HG03097 (cell line): ENCODE measurements around the gene PITRM1.

ENCODE experiments used
- ATAC-seq: cut with Tn5 transposase; IDR thresholded peaks from one replicate; pipeline ENCODE4 v1.9.1; 2021; ENCODE audit not compliant: unreplicated experiment, low FRiP score

Gene PITRM1

GRCh38 chr10:3169673-3170072 is 2.9 kb downstream of the PITRM1 start:
- ATAC-seq = no peak

DNA sequence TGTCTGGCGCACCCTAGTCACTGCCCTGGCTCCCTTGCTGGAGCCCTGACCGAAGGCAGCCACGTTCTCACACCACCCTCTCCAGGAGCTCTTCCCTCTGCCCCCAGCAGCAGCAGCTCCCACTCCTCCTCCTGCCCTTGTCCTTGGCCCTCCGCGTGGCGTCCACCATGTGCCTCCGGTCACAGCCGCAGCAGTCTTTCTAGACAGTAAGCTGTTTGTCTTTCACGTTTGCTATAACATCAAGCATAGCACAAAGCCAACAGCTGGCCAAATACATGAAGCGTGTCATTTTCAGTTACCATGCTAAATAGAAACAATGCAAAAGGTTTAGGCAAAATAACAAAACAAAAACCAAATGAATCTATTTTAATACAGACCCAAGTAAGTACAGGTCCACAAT is 3.3 kb downstream of the PITRM1 start:
- ATAC-seq = no peak

DNA sequence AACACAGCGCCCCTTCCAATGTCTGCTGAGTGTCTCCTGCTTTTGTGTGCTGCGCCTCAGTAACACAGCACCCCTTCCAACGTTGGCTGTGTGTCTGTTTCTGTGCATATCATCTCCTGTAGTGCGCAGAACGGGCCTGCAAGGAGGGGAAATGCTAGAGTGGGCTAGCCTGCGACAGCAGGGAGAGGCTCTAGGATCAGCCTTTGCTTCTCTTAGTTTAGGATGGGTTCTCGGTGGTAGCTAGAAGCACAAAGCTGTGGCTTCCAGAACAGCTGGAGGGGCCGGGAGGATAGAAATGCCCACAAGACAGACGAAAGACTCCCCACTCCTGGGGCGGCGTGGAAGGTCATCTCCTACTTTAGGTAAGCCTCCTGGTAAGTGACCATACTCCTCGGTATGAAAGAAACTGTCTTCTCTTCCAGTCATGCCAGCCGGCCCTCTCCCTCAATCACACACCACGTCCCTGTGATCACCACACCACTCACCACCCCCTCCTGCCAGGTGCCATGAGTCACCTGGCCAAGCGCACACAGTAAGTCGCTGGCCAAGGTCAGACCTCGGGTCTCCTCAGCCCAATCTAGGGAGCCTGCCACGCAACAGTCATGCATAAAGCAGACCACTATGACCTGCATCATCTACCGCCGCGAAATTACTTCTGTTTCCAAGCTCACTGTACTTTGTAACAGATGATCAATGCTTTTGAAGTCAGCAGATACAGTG is 4.8 kb downstream of the PITRM1 start:
- ATAC-seq = no peak

DNA sequence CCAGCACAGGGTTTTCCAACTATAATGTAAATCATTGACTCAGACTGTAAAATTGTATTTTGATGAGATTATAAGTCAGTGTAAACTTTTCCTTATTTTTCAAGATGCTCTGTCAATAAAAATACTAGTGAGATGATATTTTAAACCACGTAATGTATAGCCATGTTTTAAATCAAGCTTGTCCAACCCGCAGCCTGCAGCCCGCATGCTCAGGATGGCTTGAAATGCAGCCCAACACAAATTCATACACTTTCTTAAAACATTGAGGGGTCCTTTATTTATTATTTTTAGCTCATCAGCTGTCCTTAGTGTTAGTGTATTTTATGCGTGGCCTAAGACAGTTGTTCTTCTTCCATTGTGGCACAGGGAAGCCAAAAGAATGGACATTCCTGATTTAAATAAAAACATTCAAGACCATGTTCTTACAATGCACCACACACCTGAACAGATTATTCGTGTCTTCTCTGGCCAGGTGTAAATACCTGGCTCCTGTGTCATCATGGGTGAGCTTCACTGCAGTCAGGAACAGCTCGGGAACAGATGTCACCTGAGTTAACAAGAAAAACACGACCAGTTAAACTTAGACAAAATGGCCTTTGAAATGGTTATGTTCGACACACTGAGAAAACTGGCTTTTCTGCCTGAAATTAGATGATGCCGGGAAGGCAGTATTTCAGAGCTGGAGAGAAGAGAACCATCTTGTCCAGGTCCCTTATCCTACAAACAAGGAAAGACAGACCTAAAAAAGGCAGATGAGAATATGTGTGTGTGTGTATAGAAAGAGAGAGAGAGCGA is 5.9 kb downstream of the PITRM1 start:
- no peak for ATAC-seq

DNA sequence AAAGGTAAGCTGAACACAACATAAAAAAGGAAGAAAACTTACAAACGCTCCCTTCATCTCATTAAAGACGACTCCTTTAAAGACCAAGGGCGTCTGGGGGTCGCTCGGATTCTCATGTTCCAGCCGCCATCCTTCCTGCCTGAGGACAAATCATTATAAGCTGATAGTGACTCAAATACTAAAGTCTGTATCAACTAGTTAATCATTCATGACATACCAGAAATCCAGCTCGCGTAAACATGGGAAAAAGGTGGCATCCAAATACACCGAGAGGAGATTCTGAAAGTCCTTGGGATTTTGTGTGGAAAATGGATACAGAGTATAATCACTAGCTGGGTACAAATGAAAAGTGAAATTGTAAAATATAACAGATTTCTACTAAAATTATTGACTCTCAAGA is 7.4 kb downstream of the PITRM1 start:
- ATAC-seq = no peak

- no peak for ATAC-seq
Observed at GRCh38 chr10:3163879-3164278, 8.7 kb downstream of the PITRM1 start.

DNA sequence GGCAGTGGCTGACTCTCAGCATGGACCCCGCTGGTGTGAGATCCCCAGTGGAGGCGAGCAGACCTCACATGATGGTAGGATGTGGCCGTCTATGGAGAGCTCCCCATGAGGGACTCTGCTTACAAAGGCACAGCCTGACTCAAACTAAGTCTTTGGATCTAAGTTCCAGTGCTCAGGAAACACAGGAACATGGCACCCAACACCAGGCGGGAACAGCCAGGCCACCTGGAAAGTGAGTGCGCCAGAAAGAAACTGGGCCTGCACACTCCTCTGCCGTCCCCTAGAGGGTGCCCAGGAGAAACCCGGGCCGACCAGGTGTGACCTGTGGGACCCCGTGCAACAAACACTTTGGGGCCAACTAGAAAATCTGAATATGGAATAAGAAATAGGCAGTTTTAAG is 10.0 kb downstream of the PITRM1 start:
- no peak for ATAC-seq

- ATAC-seq = no peak
Observed at GRCh38 chr10:3159152-3159551, 13.4 kb downstream of the PITRM1 start.

- no peak for ATAC-seq
Observed at GRCh38 chr10:3154666-3155065, 17.9 kb downstream of the PITRM1 start.

DNA sequence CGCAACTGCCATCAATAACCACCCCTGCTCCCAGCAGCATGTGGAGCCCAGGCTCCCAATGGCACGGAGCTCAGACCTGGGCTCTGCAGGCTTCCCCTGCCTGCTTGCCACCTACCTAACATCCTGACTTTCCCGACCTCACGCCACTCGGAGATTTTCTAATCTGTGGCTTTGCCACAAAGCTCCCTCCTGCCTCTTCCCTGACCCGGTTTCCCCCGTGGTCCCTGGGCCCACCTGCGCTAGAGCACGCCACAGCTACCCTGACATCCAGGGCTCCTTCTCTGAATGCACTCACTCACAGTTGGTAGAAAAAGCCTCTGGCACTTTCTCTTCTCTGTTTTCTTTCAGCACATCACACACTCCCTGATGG is 20.0 kb downstream of the PITRM1 start:
- no peak for ATAC-seq

DNA sequence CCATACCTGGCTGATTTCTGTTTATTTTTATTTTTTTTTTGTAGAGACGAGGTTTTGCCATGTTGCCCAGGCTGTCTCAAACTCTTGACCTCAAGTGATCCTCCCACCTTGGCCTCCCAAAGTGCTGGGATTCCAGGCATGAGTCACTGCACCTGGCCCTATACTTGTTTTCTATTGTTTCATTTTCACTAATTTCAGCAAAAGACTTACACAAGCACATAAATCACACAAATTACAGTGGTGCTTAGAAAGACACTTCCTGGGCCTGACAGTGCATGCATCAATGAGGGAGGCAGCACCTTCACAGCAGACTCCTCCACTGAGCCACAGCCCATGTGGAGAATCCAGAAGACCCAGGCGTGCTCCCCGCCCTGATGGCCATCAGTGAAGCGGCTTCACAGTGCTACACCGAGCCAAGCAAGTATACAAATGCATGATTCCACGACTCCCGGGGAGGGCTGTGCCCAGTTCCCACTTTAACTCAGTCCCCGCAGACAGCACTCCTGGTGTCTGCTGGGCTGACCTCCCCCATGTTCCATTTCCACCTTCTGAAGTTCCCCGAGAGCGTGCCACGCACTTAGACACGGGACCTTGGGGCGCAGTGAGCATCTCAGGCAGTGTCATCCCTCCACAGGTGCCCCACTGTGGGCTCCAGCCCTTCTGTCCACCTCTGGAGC is 20.6 kb downstream of the PITRM1 start:
- ATAC-seq = no peak

GRCh38 chr10:3150961-3151360 is 21.6 kb downstream of the PITRM1 start:
- no peak for ATAC-seq

GRCh38 chr10:3150366-3150765 is 22.2 kb downstream of the PITRM1 start:
- ATAC-seq = no peak

GRCh38 chr10:3149918-3150317 is 22.7 kb downstream of the PITRM1 start:
- no peak for ATAC-seq

DNA sequence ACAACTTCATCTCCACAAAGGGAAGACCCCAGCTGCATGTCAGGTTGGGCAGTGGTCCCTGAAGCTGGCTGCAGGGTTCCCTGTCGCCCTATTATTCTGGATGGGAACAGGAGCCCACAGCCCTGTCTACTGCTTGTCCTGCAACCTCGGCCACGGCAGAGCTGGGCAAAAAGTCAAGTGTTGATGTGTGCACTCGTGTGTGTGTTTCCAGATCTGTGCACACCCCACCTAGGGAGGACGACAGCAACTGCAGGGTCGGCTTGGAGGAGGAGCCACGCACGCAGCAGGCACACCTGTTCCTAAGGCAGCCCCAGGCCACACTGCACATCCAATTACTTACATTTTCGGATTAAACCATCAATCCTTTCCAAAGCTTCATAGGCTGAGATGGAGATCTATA is 23.6 kb downstream of the PITRM1 start:
- ATAC-seq = no peak

DNA sequence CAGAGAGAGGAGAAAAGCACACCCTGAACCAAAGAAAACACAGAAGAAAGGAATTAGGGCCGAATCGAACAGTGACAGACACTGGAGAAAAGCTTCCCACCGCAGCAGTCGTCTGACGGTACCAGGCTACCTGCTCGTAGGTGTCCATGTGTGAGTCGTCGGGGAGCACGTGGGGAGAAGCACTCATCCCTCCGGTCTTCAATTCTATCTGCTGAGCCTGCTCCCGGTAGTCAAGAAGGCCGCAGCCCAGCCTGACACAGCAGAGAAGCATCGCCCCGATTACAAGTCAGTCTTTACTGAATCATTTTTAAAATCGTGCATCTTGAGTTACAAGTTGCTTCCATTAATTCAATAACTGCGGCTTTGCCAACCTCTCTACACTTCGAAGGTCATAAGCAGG is 24.5 kb downstream of the PITRM1 start:
- no peak for ATAC-seq

- no peak for ATAC-seq
Observed at GRCh38 chr10:3147117-3147820, 25.3 kb downstream of the PITRM1 start.

DNA sequence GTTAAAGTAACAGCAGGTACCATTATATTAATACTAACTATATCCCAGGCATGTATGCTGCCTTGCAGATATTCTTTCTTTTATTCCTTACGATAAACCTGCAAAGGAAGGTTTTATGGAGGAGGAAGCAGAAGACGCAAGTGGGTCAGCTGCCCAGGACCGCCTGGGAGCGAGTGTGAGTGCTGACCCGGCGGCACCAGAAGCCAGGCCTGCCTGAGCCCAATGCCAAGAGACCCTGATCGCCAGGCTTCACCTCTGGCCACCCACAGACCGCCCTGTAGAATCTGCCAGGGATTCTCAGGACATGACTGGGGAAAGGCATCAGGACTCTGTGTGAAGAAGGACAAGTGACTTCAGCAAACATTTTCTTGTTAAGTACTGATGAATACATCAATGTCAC is 26.3 kb downstream of the PITRM1 start:
- ATAC-seq = no peak

DNA sequence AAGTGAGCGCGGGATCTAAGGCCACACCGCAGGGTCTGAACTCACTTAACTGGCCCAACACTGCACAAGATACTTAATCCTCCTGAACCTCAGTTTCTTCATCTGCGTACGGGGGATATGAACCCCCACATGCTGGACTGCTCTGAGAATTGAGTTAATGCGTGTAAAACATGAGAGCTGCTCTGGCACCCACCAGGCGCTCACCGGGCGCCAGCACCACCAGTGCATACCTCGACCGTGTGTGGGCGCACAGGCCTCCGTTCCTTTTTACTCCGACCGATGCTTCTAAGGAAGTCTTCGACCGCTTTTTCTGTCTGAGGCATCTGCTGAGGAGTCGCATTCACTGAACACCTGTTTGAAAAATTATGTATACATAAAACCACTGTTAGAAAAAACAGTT is 27.2 kb downstream of the PITRM1 start:
- ATAC-seq = no peak

DNA sequence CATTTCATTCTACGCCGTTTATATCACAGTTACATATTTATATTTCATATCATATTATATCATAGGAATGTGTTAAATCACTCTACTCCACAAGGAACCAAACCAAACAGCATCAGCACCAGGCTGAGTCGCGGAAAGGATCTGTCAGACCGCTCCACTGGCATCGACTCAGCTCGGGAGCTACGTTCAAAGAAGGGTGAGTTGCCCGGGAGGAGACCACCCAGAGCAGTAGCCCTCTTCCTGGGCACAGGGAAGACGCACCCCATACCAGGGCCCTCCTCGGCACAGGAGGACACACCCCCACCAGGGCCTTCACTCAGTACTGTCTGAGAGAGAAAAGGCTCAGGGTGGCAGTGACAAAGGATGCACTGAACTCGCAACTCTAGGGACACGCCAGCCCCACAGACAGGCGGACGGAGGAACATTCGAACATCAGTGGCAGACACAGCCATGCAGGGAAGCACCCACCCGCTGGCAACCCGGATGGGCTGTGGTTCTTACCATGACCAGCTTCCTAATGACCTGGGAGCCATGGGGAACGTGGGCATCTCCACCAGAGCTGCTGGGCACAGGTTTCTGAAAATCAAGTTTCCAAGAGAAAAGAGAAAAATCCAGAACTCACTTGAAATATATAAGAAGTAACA is 28.7 kb downstream of the PITRM1 start:
- no peak for ATAC-seq

- ATAC-seq = no peak
Observed at GRCh38 chr10:3143366-3143765, 29.2 kb downstream of the PITRM1 start.
